Suprapubic skin (tissue), 3 donors: Measurements from ENCODE around the gene RGPD5.
"Not testable (repeated sequence)": the region's sequence is repeated elsewhere in the genome, so short reads cannot be mapped to it uniquely, and the experiment has no call there.

Experiments
- CTCF ChIP-seq, 2 donors: fragments of 200-600 bp in 1 of 2; fragments of 450-650 bp in 1 of 2; sonication (generic) in 1 of 2; IDR thresholded peaks; one replicate each; pipeline ENCODE4 v1.5.1; 2016 to 2019; ENCODE audit warnings: antibody characterized with exemption in 2 of 2, mild to moderate bottlenecking in 1 of 2, moderate library complexity in 1 of 2
- EP300 ChIP-seq: sonication (generic); formaldehyde crosslinking; IDR thresholded peaks from one replicate; pipeline ENCODE4 v1.6.1; 2017; ENCODE audit warnings: antibody characterized with exemption
- POLR2A ChIP-seq, 2 donors: fragments of 450-650 bp; IDR thresholded peaks; one replicate each; pipeline ENCODE4 v1.6.1; 2017; ENCODE audit warnings: antibody characterized with exemption in 2 of 2, mild to moderate bottlenecking in 2 of 2, moderate library complexity in 2 of 2

GRCh38 chr2:109897769-109898461, 103.8 kb downstream of the RGPD5 start:
- TF ChIP-seq CTCF (IDR thresholded peaks at IDR 0.05); POLR2A (IDR thresholded peaks at IDR 0.05); EP300: not testable (repeated sequence)
